ENCODE results near the gene CATSPERE. TPM values are rescaled to one million over a fixed set of nuclear protein-coding genes. Genes with fewer than 3 reads are reported as not detected.

The CATSPERE gene
- total and polyA plus RNA-seq, 2 donors: 0.76 to 1.3 TPM

DNA sequence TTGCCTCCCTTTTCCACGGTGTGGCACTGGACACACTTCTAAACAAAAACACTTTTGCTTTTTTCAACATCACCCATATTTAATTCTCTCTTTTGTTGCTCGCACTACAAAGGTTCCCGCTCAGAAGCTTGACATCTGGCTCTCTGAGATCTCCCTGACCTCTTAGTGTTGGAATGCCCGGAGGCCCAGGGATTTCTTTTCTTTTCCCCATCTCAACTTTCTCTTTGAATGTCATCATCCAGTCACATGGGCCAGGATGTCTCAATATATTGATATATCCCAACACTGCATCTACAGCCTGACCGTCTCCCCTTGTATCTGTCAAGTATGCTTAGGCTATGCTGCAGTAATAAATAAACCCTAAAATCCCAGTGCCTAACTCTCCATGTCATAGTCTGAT lies 137.5 kb downstream of the CATSPERE start:
- Histone ChIP-seq H3K36me3 (ENCODE audit: control insufficient read depth in 2 of 2, insufficient read depth in 2 of 2, low read length in 1 of 2) (no peaks in the 10 kb centered on the region), H3K4me3 (ENCODE audit: low read length in 2 of 2) (no peak overlapping the region), H3K27ac (ENCODE audit: low read depth in 1 of 2, low read length in 1 of 2) (no peak overlapping the region), H3K4me1 (ENCODE audit: control insufficient read depth in 2 of 2, insufficient read depth in 2 of 2, low read length in 2 of 2) (no peaks in the 10 kb centered on the region), H3K9me3 (ENCODE audit: control insufficient read depth in 2 of 2, insufficient read depth in 1 of 2, low read length in 1 of 2) (no peaks in the 10 kb centered on the region), H3K27me3 (ENCODE audit: control insufficient read depth in 2 of 2, insufficient read depth in 1 of 2, low read length in 1 of 2) (no peaks in the 10 kb centered on the region)
- 95% methylated on average over 5 of the region's 5 CpGs for WGBS
- DNase-seq (ENCODE audit: low read depth in 6 of 9, low spot score in 9 of 9): no peak

GRCh38 chr1:244599937-244600350 lies 138.9 kb downstream of the CATSPERE start:
- peak in 1 of 9 donors; percentile 10 for DNase-seq (ENCODE audit: low read depth in 6 of 9, low spot score in 9 of 9)
- WGBS: 89% methylated on average over 7 of the region's 7 CpGs
- Histone ChIP-seq H3K4me1 (ENCODE audit: control insufficient read depth in 2 of 2, insufficient read depth in 2 of 2, low read length in 2 of 2) (no peaks in the 10 kb centered on the region), H3K36me3 (ENCODE audit: control insufficient read depth in 2 of 2, insufficient read depth in 2 of 2, low read length in 1 of 2) (no peaks in the 10 kb centered on the region), H3K27ac (ENCODE audit: low read depth in 1 of 2, low read length in 1 of 2) (no peak overlapping the region), H3K4me3 (ENCODE audit: low read length in 2 of 2) (no peak overlapping the region), H3K9me3 (ENCODE audit: control insufficient read depth in 2 of 2, insufficient read depth in 1 of 2, low read length in 1 of 2) (no peaks in the 10 kb centered on the region), H3K27me3 (ENCODE audit: control insufficient read depth in 2 of 2, insufficient read depth in 1 of 2, low read length in 1 of 2) (no peaks in the 10 kb centered on the region)

- no peaks in the 10 kb centered on the region for H3K9me3 ChIP-seq (ENCODE audit: control insufficient read depth in 2 of 2, insufficient read depth in 1 of 2, low read length in 1 of 2)
- no peak for DNase-seq (ENCODE audit: low read depth in 6 of 9, low spot score in 9 of 9)
- H3K4me1 ChIP-seq (ENCODE audit: control insufficient read depth in 2 of 2, insufficient read depth in 2 of 2, low read length in 2 of 2): no peaks in the 10 kb centered on the region
- 96% methylated on average over 8 of the region's 8 CpGs for WGBS
- no peaks in the 10 kb centered on the region for H3K36me3 ChIP-seq (ENCODE audit: control insufficient read depth in 2 of 2, insufficient read depth in 2 of 2, low read length in 1 of 2)
- H3K27ac ChIP-seq (ENCODE audit: low read depth in 1 of 2, low read length in 1 of 2): no peak overlapping the region
- no peak overlapping the region for H3K4me3 ChIP-seq (ENCODE audit: low read length in 2 of 2)
- H3K27me3 ChIP-seq (ENCODE audit: control insufficient read depth in 2 of 2, insufficient read depth in 1 of 2, low read length in 1 of 2): no peaks in the 10 kb centered on the region
Measured at GRCh38 chr1:244601336-244601735, 140.3 kb downstream of the CATSPERE start.

GRCh38 chr1:244603498-244603897 lies 142.4 kb downstream of the CATSPERE start:
- H3K4me3 ChIP-seq (ENCODE audit: low read length in 2 of 2): no peak overlapping the region
- H3K27me3 ChIP-seq (ENCODE audit: control insufficient read depth in 2 of 2, insufficient read depth in 1 of 2, low read length in 1 of 2): no peaks in the 10 kb centered on the region
- DNase-seq (ENCODE audit: low read depth in 6 of 9, low spot score in 9 of 9): peak in 7 of 9 donors; percentile 12 to 54 (median 18)
- H3K27ac ChIP-seq (ENCODE audit: low read depth in 1 of 2, low read length in 1 of 2): no peak overlapping the region
- no peaks in the 10 kb centered on the region for H3K9me3 ChIP-seq (ENCODE audit: control insufficient read depth in 2 of 2, insufficient read depth in 1 of 2, low read length in 1 of 2)
- H3K36me3 ChIP-seq (ENCODE audit: control insufficient read depth in 2 of 2, insufficient read depth in 2 of 2, low read length in 1 of 2): no peaks in the 10 kb centered on the region
- no peaks in the 10 kb centered on the region for H3K4me1 ChIP-seq (ENCODE audit: control insufficient read depth in 2 of 2, insufficient read depth in 2 of 2, low read length in 2 of 2)

DNA sequence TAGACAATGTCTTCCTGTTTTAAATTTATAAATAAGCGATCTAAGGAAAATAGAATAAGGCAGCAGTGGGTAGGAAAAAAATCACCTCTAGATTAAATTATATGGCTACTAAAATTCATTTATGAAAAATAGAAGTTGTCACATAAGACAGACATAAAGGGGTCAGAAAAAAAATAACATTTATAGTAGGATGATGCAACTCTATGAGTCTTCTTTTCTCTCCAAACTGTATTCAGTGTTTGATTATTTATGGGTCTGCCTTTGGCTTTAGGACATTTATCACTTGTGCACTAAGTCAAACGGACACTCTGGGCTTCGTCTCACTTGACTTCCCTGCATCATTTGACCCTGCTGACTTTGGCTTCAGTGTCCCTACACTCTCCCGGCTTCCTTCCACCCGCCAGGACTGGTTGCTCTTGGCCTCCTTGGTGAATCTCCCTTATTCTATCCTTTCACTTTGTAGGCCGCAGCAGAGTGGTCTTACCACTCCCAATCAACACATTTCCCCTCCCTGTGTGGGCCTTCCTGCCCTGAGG lies 144.8 kb downstream of the CATSPERE start:
- WGBS: 97% methylated on average over 6 of the region's 6 CpGs
- DNase-seq (ENCODE audit: low read depth in 6 of 9, low spot score in 9 of 9): no peak
- Histone ChIP-seq H3K9me3 (ENCODE audit: control insufficient read depth in 2 of 2, insufficient read depth in 1 of 2, low read length in 1 of 2) (no peaks in the 10 kb centered on the region), H3K27me3 (ENCODE audit: control insufficient read depth in 2 of 2, insufficient read depth in 1 of 2, low read length in 1 of 2) (no peaks in the 10 kb centered on the region), H3K36me3 (ENCODE audit: control insufficient read depth in 2 of 2, insufficient read depth in 2 of 2, low read length in 1 of 2) (no peaks in the 10 kb centered on the region), H3K4me1 (ENCODE audit: control insufficient read depth in 2 of 2, insufficient read depth in 2 of 2, low read length in 2 of 2) (no peaks in the 10 kb centered on the region), H3K4me3 (ENCODE audit: low read length in 2 of 2) (no peak overlapping the region), H3K27ac (ENCODE audit: low read depth in 1 of 2, low read length in 1 of 2) (no peak overlapping the region)

GRCh38 chr1:244614113-244614836 lies 153.2 kb downstream of the CATSPERE start:
- 93% methylated on average over 9 of the region's 9 CpGs for WGBS
- Histone ChIP-seq H3K27me3 (ENCODE audit: control insufficient read depth in 2 of 2, insufficient read depth in 1 of 2, low read length in 1 of 2) (no peaks in the 10 kb centered on the region), H3K36me3 (ENCODE audit: control insufficient read depth in 2 of 2, insufficient read depth in 2 of 2, low read length in 1 of 2) (no peaks in the 10 kb centered on the region), H3K4me1 (ENCODE audit: control insufficient read depth in 2 of 2, insufficient read depth in 2 of 2, low read length in 2 of 2) (no peaks in the 10 kb centered on the region), H3K4me3 (ENCODE audit: low read length in 2 of 2) (no peak overlapping the region), H3K9me3 (ENCODE audit: control insufficient read depth in 2 of 2, insufficient read depth in 1 of 2, low read length in 1 of 2) (no peaks in the 10 kb centered on the region), H3K27ac (ENCODE audit: low read depth in 1 of 2, low read length in 1 of 2) (no peak overlapping the region)
- no peak for DNase-seq (ENCODE audit: low read depth in 6 of 9, low spot score in 9 of 9)

- no peaks in the 10 kb centered on the region for H3K27me3 ChIP-seq (ENCODE audit: control insufficient read depth in 2 of 2, insufficient read depth in 1 of 2, low read length in 1 of 2)
- no peak for DNase-seq (ENCODE audit: low read depth in 6 of 9, low spot score in 9 of 9)
- no peaks in the 10 kb centered on the region for H3K36me3 ChIP-seq (ENCODE audit: control insufficient read depth in 2 of 2, insufficient read depth in 2 of 2, low read length in 1 of 2)
- H3K4me3 ChIP-seq (ENCODE audit: low read length in 2 of 2): no peak overlapping the region
- 75% methylated on average over 3 of the region's 3 CpGs for WGBS
- no peaks in the 10 kb centered on the region for H3K4me1 ChIP-seq (ENCODE audit: control insufficient read depth in 2 of 2, insufficient read depth in 2 of 2, low read length in 2 of 2)
- H3K27ac ChIP-seq (ENCODE audit: low read depth in 1 of 2, low read length in 1 of 2): no peak overlapping the region
- H3K9me3 ChIP-seq (ENCODE audit: control insufficient read depth in 2 of 2, insufficient read depth in 1 of 2, low read length in 1 of 2): no peaks in the 10 kb centered on the region
Measured at GRCh38 chr1:244614879-244615278, 153.8 kb downstream of the CATSPERE start.

DNA sequence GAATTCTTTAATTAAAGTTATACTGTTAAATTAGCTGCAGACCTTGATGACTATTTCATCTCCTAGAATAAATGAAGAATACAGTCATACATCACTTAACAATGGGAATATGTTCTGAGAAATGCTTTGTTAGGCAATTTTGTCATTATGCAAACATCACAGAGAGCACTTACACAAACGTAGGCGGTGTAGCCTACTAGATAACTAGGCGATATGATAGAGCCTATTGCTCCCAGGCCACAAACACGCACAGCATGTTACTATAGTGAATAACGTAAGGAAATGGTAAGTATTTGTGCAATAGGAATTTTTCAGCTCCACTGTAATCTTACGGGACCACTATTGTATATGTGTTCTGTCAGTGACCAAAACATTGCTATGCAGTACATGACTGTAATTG lies 154.2 kb downstream of the CATSPERE start:
- no peak for DNase-seq (ENCODE audit: low read depth in 6 of 9, low spot score in 9 of 9)
- no peaks in the 10 kb centered on the region for H3K9me3 ChIP-seq (ENCODE audit: control insufficient read depth in 2 of 2, insufficient read depth in 1 of 2, low read length in 1 of 2)
- WGBS: 98% methylated on average over 6 of the region's 6 CpGs
- H3K4me1 ChIP-seq (ENCODE audit: control insufficient read depth in 2 of 2, insufficient read depth in 2 of 2, low read length in 2 of 2): no peaks in the 10 kb centered on the region
- H3K27ac ChIP-seq (ENCODE audit: low read depth in 1 of 2, low read length in 1 of 2): no peak overlapping the region
- no peaks in the 10 kb centered on the region for H3K27me3 ChIP-seq (ENCODE audit: control insufficient read depth in 2 of 2, insufficient read depth in 1 of 2, low read length in 1 of 2)
- H3K4me3 ChIP-seq (ENCODE audit: low read length in 2 of 2): no peak overlapping the region
- no peaks in the 10 kb centered on the region for H3K36me3 ChIP-seq (ENCODE audit: control insufficient read depth in 2 of 2, insufficient read depth in 2 of 2, low read length in 1 of 2)

DNA sequence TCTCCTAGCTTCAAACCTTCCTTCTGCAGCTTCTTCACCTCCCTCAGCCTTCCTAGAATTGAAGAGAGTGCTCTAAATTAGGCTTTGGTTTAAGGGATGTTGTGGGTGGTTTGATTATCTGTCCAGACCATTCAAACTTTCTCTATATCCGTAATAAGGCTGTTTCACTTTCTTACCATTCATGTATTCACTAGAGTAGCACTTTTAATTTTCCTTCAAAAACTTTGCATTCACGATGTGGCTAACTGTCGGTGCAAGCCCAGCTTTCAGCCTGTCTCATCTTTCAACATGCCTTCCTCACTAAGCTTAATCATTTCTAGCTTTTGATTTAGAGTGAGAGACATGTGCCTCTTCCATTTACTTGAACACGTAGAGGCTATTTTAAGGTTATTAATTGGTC lies 165.6 kb downstream of the CATSPERE start:
- Histone ChIP-seq H3K9me3 (ENCODE audit: control insufficient read depth in 2 of 2, insufficient read depth in 1 of 2, low read length in 1 of 2) (no peaks in the 10 kb centered on the region), H3K27me3 (ENCODE audit: control insufficient read depth in 2 of 2, insufficient read depth in 1 of 2, low read length in 1 of 2) (no peaks in the 10 kb centered on the region), H3K27ac (ENCODE audit: low read depth in 1 of 2, low read length in 1 of 2) (no peak overlapping the region), H3K36me3 (ENCODE audit: control insufficient read depth in 2 of 2, insufficient read depth in 2 of 2, low read length in 1 of 2) (no peaks in the 10 kb centered on the region), H3K4me3 (ENCODE audit: low read length in 2 of 2) (no peak overlapping the region), H3K4me1 (ENCODE audit: control insufficient read depth in 2 of 2, insufficient read depth in 2 of 2, low read length in 2 of 2) (no peaks in the 10 kb centered on the region)
- no peak for DNase-seq (ENCODE audit: low read depth in 6 of 9, low spot score in 9 of 9)
- 95% methylated on average over 4 of the region's 4 CpGs for WGBS
